ENCODE results near the gene RAP1GAP. TPM values are rescaled to one million over a fixed set of nuclear protein-coding genes. Genes with fewer than 3 reads are reported as not detected.

RAP1GAP gene
- total RNA-seq, 1 donor from 2014 or later: 0.64 TPM

GRCh38 chr1:21572735-21573277, 96.4 kb downstream of the RAP1GAP start:
- H3K27ac ChIP-seq: no peak overlapping the region
- TF ChIP-seq CTCF (IDR thresholded peaks at IDR 0.05): no peak
- no peaks in the 10 kb centered on the region for H3K9me3 ChIP-seq
- DNase-seq (ENCODE audit: low spot score in 2 of 2): no peak
- intact Hi-C loops (cut with DNase I): no loop called here
- H3K4me1 ChIP-seq: peaks cover 0 to 8% of the 10 kb centered on the region in 2 donors
- H3K4me3 ChIP-seq: no peak overlapping the region
- H3K27me3 ChIP-seq: no peaks in the 10 kb centered on the region
- no peaks in the 10 kb centered on the region for H3K36me3 ChIP-seq

- DNase-seq (ENCODE audit: low spot score in 2 of 2): no peak
- Histone ChIP-seq H3K27ac (no peak overlapping the region), H3K27me3 (no peaks in the 10 kb centered on the region), H3K9me3 (no peaks in the 10 kb centered on the region), H3K36me3 (no peaks in the 10 kb centered on the region), H3K4me3 (no peak overlapping the region), H3K4me1 (peaks cover 0 to 8% of the 10 kb centered on the region in 2 donors)
- intact Hi-C loops (cut with DNase I): no loop called here
- TF ChIP-seq CTCF (IDR thresholded peaks at IDR 0.05): no peak
Measured at GRCh38 chr1:21572221-21572620, 96.9 kb downstream of the RAP1GAP start.

- H3K4me3 ChIP-seq: no peak overlapping the region
- no peak for DNase-seq (ENCODE audit: low spot score in 2 of 2)
- no peaks in the 10 kb centered on the region for H3K36me3 ChIP-seq
- H3K27ac ChIP-seq: no peak overlapping the region
- H3K27me3 ChIP-seq: no peaks in the 10 kb centered on the region
- peaks cover 0 to 8% of the 10 kb centered on the region in 2 donors for H3K4me1 ChIP-seq
- H3K9me3 ChIP-seq: no peaks in the 10 kb centered on the region
- intact Hi-C loops (cut with DNase I): no loop called here
- TF ChIP-seq CTCF (IDR thresholded peaks at IDR 0.05): no peak
Measured at GRCh38 chr1:21570885-21571284, 98.3 kb downstream of the RAP1GAP start.

- peaks cover 0 to 8% of the 10 kb centered on the region in 2 donors for H3K4me1 ChIP-seq
Measured at GRCh38 chr1:21570528-21570875, 98.7 kb downstream of the RAP1GAP start.

GRCh38 chr1:21569820-21570527, 99.2 kb downstream of the RAP1GAP start:
- no peak overlapping the region for H3K27ac ChIP-seq
- H3K9me3 ChIP-seq: no peaks in the 10 kb centered on the region
- no peak for DNase-seq (ENCODE audit: low spot score in 2 of 2)
- H3K4me3 ChIP-seq: no peak overlapping the region
- no peaks in the 10 kb centered on the region for H3K27me3 ChIP-seq
- TF ChIP-seq CTCF (IDR thresholded peaks at IDR 0.05): no peak
- intact Hi-C loops (cut with DNase I): no loop called here
- H3K36me3 ChIP-seq: no peaks in the 10 kb centered on the region
- H3K4me1 ChIP-seq: peaks cover 0 to 8% of the 10 kb centered on the region in 2 donors

More at GRCh38 chr1:21570528-21570875, 98.7 kb downstream of the RAP1GAP start:
- no peak for TF ChIP-seq CTCF (IDR thresholded peaks at IDR 0.05)
- H3K27ac ChIP-seq: no peak overlapping the region
- H3K4me3 ChIP-seq: no peak overlapping the region
- DNase-seq (ENCODE audit: low spot score in 2 of 2): no peak
- H3K9me3 ChIP-seq: no peaks in the 10 kb centered on the region
- no peaks in the 10 kb centered on the region for H3K36me3 ChIP-seq
- intact Hi-C loops (cut with DNase I): no loop called here
- no peaks in the 10 kb centered on the region for H3K27me3 ChIP-seq
